ENCODE results near the gene F11R.
A peak's percentile ranks its signal among the peaks of the same experiment; 100 is the strongest.
"Not testable (repeated sequence)": the region's sequence is repeated elsewhere in the genome, so short reads cannot be mapped to it uniquely, and the experiment has no call there.

F11R gene

GRCh38 chr1:161044535-161044907 lies 23.6 kb upstream of the F11R start:
- no peak for DNase-seq (ENCODE audit: low spot score)

GRCh38 chr1:161039546-161039945 lies 18.6 kb upstream of the F11R start:
- no peak for DNase-seq (ENCODE audit: low spot score)

GRCh38 chr1:161039154-161039545 lies 18.2 kb upstream of the F11R start:
- no peak for DNase-seq (ENCODE audit: low spot score)

GRCh38 chr1:161038523-161039153 lies 17.7 kb upstream of the F11R start, which contains the start of gene TSTD1:
TSS of gene TSTD1 (minus strand) at chr1:161038964. CDS start at chr1:161038889, 75 bp downstream.
- DNase-seq (ENCODE audit: low spot score): no peak

- DNase-seq (ENCODE audit: low spot score): no peak
Measured at GRCh38 chr1:161037661-161038522, 16.9 kb upstream of the F11R start.

- DNase-seq (ENCODE audit: low spot score): no peak
Measured at GRCh38 chr1:161033751-161034150, 12.8 kb upstream of the F11R start.

GRCh38 chr1:161032409-161032808 lies 11.5 kb upstream of the F11R start:
- DNase-seq (ENCODE audit: low spot score): no peak

GRCh38 chr1:161031874-161032273 lies 10.9 kb upstream of the F11R start:
- no peak for DNase-seq (ENCODE audit: low spot score)

GRCh38 chr1:161029466-161029865 lies 8.5 kb upstream of the F11R start:
- DNase-seq (ENCODE audit: low spot score): not testable (repeated sequence)

- not testable (repeated sequence) for DNase-seq (ENCODE audit: low spot score)
Measured at GRCh38 chr1:161026954-161027353, 6.0 kb upstream of the F11R start.

- DNase-seq (ENCODE audit: low spot score): not testable (repeated sequence)
Measured at GRCh38 chr1:161022432-161022831, 1.5 kb upstream of the F11R start.

- no peak for DNase-seq (ENCODE audit: low spot score)
Measured at GRCh38 chr1:161021970-161022353, 1.0 kb upstream of the F11R start.

- no peak for DNase-seq (ENCODE audit: low spot score)
Measured at GRCh38 chr1:161021165-161021969, 415 bp upstream of the F11R start.

- no peak for DNase-seq (ENCODE audit: low spot score)
Measured at GRCh38 chr1:161019751-161020495, 1.0 kb downstream of the F11R start.

- DNase-seq (ENCODE audit: low spot score): not testable (repeated sequence)
Measured at GRCh38 chr1:161019111-161019660, 1.8 kb downstream of the F11R start.

- no peak for DNase-seq (ENCODE audit: low spot score)
Measured at GRCh38 chr1:161018631-161018930, 2.4 kb downstream of the F11R start.

GRCh38 chr1:161017756-161018630 lies 3.0 kb downstream of the F11R start:
- DNase-seq (ENCODE audit: low spot score): no peak

- not testable (repeated sequence) for DNase-seq (ENCODE audit: low spot score)
Measured at GRCh38 chr1:161017181-161017580, 3.8 kb downstream of the F11R start.

- not testable (repeated sequence) for DNase-seq (ENCODE audit: low spot score)
Measured at GRCh38 chr1:161016683-161017082, 4.3 kb downstream of the F11R start.

- DNase-seq (ENCODE audit: low spot score): peak; percentile 62
Measured at GRCh38 chr1:161013488-161014230, 7.3 kb downstream of the F11R start.
